ENCODE data around the gene AKAP12.

AKAP12 gene

DNA sequence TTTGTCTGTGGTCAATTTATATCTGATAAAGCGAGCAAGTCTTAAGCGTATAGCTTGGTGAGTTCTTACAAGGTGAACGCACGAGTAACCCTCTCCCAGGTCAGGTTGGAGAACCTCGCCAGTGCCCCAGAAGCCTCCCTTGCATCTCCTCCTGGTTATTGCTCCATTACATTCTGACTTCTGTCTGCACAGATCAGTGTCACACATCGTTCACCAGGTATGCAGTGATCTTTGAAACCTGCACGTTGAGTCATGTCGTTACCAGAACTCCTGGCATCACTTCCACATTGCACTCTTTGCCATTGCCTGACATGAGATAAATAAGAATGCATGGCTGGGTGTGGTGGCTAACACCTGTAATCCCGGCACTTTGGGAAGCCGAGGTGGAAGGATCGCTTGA is 44.2 kb downstream of the AKAP12 start:
- no peak for DNase-seq

GRCh38 chr6:151284548-151285017 is 44.8 kb downstream of the AKAP12 start:
- no peak for DNase-seq

DNA sequence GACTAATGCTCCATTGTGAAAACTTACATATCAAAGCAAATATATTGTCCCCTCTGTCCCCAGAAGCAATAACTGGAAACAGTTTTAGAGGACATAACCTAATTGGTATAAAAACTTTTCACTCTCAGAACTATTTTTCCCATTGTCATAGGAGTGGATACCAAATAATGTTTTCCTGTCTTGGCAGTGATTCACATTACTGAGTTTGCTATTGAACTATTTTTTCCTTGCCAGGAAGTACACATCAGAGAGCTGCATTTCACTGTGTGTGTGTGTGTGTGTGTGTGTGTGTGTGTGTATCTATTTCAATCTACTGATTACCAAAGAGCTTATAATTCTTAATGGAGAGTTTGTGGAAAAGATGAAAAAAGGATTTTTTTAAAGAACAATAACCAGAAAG is 45.4 kb downstream of the AKAP12 start:
- no peak for DNase-seq

DNA sequence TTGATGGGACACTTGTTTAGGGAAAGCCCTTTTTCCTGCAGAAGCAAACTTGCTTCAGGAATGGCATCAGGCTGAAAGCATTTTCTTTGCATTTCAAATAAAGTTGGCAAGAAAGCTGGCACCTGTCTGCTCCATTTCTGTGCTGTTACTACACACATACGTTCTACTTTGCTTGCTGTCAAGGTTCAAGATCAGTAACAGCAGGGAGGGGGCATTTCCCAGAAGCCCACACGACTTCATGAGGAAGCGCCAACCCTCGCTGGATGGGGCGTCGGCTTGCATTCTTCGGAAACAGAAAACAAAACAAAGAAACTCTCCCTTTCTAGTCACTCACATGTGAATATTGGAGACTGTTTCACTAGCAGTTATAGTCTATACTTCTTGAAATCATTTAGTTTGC is 46.4 kb downstream of the AKAP12 start:
- DNase-seq: no peak

DNA sequence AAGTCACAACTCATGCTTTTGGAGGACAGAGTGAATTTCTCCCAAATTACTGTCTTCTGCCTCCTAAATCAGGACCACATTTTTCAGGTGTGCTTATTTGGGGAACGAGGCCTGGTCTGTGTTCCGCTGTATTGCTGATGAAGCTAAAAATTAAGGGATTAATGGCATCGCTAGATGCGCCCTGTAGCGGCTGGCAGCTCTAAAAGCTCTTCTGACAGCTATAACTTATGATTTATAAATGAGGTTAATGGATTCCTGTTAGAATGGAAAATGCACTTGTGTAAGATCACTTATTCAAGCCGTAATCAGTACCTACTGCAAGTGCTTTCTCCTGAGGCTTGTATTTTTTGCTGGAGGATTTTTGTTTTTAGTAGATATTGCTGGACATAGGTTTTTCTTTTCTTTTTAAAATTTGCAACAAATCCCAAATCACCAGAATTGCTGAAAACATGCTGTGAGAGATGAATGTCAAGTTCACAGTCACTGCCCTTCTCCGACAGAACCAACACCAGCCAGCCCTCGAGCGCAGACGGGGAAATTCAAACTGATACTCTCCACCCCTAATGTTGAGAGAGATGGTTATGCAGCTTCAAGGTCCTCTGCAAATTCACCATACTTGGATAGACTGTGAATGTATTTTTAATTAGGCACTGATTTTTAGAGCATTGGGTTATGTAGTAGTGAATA is 49.1 kb downstream of the AKAP12 start:
- DNase-seq: no peak

GRCh38 chr6:151289399-151290007 is 49.7 kb downstream of the AKAP12 start:
- no peak for DNase-seq

GRCh38 chr6:151290877-151291721 is 51.3 kb downstream of the AKAP12 start:
- DNase-seq: no peak

DNA sequence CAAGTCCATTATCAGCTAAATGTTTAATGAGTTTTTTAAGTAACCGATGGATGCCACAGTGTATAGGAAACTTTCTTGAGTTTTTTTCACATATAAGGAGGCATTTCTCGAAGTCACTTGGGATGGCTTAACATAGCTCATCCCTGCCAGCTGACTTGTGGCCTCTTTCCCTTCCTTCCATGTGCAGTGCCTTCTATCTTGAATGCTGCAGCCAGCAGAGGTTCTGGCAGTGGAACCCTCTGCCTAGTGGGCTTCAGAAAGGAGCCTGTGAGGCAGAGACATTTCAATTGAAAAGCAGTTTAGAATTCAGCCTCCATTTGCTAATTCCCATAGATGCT is 51.9 kb downstream of the AKAP12 start:
- DNase-seq: no peak

DNA sequence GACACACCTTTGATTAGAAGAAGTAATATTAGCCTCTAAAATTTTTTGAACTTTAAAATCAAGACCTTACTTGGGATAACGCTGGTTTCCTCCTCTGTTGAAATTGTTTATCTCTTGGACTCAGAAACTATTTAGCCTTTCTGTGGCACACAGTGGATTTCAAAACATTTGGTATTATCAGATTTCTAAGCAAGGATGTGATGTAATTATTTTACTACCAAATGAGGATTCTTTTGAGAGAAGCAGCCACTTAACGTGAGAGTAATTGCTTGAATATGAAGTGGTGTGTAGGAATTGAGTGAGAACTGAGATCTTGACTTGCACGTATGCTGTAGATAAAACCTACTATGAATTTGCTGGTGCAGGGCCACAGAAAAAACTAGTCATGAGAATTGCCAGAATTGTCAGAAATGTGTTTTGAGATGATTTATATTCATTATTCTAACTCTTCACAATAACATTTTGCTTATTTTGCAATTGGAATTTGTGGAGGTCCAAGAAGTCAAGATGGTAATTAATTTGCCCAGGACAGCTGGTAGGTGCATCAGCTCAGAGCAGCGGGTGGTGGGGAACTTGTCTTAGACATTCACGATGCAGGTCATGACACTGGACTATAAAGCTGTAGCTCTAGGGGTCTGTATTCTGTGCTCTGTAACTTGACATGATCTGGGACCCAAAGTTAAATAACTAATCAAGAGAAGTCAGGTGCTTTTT is 53.4 kb downstream of the AKAP12 start:
- no peak for DNase-seq

DNA sequence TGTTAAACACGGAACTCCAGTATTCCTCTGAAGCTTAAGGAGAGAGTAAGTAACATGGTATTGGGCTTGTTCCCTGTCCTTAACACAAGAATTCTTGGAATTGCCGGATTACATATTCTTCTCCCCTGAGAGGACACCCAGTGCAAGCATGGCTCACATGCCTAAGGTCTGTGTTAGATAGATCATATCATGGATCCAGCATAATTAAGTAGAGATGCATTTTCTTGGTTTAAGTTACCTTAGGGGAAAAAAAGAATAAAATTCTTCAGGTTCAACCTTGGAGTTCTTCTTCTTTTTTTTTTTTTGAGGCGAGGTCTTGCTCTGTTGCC is 53.9 kb downstream of the AKAP12 start:
- DNase-seq: no peak

DNA sequence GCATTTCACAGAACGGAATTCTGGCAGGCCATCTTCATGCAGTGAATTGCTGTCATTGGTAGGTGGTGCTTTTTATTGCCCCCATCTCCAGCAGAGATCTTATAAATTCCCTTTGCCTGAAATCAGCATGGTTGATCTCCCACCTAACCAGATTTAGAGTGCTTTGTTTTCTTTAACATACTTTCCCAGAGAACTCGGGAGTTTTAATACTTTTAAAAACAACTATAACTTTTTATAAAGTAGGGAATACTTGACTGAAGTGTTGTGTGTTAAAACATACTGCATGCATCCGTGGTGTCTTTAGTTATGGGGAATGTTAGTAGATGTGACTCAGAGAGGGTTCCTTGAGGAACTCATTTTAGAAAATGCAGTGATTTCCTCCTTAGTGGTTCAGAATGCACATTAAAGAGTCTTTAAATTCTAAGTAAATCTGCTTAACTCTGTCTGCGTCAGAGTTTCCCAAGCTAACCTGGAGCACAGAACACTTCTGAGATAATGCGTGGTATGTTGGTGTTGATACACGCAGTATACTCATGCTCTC is 54.9 kb downstream of the AKAP12 start:
- DNase-seq: no peak

DNA sequence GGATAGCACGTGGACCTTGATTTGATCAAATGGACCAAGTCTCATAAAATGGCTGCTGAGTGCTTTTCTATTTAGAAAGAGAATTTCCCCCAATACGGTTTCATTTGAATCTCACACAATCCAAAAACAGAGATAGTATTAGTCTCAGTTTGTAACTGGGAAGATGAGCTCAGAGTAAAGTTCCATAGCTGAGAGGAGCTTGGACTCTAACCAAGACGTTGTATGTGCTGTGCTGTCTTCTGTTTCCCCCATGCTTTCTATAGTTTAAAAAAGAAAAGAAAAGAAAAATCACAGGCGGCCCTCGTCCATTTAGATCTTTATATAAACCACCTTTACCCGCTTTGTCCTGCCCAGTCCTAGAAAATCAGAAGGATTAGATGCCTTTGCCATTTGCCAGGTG is 58.1 kb downstream of the AKAP12 start:
- DNase-seq: no peak

- no peak for DNase-seq
These were observed 59.2 kb downstream of the AKAP12 start for GRCh38 chr6:151299011-151299410.

- no peak for DNase-seq
These were observed 60.7 kb downstream of the AKAP12 start for GRCh38 chr6:151300267-151300991.

- DNase-seq: no peak
These were observed 61.8 kb downstream of the AKAP12 start for GRCh38 chr6:151301547-151301946.

DNA sequence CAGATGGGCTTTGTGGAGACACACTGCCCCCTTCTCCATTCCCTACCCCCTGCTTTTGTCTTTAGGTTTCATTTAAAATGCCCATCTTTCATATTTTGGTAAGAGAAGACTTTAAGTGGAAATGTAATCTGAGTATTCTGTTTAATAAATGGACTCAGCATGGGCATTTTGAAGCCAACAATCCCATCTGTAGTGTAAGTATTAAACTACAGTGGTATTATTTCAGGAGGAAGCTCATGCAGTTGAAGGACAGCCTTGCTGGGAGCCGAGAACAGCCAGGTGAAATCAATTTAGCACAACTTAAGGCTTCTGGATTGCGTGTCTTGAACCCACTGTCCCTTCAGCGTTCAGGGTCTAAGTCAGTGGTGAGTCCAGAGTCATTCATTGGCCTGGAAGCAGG is 63.5 kb downstream of the AKAP12 start:
- no peak for DNase-seq

- no peak for DNase-seq
These were observed 66.6 kb downstream of the AKAP12 start for GRCh38 chr6:151306269-151306783.

DNA sequence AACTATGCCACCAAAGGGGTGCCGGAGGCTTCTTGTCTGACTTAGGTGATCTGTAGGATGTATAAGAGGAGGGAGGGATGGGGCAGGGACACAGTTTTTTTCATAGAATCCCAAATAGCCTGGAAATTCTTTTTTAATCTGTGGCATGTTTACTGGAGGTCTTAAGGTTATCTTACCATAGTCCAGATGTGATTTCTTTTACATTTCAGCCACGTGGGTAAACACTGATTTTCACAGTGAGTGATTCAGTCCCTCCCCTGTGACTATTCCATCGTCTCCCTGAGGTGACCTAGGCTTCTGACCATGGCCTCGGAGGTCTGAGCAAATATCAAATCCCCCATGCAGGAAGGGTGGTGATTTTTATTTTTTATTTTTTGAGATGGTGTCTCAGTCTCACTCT is 67.7 kb downstream of the AKAP12 start:
- no peak for DNase-seq

DNA sequence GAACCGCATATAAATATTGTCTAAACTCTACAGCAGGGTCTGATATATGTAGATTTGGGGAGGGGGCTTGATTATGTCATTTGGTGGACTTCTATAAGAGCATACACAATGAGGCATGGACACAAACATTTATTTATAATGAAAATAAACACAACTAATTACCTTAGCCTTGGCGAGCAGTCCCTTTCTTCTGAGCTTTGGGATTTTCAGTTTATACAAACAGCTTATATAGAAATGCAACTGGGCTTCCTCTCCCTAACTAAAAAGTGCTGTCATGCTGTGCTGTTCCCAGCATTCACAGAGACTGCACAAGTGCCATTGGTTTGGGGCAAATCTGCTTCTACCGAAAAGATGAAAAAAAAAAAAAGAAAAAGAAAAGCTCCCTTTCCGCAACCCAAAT is 69.9 kb downstream of the AKAP12 start:
- no peak for DNase-seq

DNA sequence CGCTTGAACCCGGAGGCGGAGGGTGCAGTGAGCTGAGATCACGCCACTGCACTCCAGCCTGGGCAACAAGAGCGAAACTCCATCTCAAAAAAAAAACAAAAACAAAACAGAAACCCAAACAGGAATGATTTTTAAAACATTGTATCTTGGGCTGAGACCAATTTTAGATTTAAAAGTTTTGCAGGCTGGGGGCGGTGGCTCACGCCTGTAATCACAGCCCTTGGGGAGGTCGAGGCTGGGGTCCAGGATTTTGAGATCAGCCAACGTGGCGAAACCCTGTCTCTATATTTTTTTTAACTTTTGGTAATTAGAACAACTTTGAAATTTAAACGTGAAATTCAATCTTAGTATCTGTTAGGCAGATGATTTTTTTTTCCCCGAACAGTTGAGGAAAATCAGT is 70.5 kb downstream of the AKAP12 start:
- no peak for DNase-seq

DNA sequence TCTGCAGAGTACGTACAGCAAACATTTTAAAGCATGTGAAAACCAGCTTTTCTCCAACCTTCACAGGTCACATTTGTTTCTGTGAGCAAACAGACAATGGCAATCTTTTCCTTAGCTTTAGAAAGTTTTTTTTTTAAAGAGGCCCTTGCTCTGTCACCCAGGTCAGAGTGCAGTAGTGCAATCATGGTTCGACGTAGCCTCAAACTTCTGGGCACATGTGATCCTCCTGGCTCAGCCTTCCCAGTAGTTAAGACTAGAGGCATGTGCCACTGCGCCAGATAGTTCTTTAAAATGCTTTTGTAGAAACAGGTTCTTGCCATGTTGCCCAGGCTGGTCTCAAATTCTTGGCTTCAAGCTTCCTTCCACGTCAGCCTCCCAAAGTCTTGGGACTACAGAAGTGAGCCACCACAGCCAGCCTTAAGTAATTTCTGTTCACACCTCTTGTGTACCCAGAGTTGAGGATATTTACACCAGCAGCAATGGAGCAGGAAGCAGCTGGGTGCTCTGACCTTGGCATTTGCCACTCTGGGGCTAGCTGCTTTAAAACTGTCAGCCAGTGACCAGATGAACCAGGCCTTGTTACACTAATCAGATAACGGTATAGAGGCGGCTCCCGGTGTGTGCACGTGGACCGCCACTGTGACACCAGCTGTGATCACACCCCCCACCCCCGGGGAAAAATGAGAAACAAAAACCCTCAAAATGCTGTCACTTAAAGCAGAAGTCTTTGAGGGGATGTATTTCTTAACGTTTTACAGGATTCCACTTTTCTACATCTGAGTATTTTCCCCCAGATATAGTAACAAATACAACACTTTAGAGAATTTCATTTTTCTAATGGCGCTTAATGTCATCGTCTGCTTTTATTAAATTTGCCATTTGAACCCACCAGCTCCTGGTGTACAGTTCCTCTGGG is 71.3 kb downstream of the AKAP12 start:
- DNase-seq: no peak

Measured in NCI-H526 treated with DMSO at 0.1 percent for 48 hours (cell line).